ENCODE results near the gene PKD2L2. TPM values are rescaled to one million over a fixed set of nuclear protein-coding genes. Genes with fewer than 3 reads are reported as not detected.
"Not testable (repeated sequence)": the region's sequence is repeated elsewhere in the genome, so short reads cannot be mapped to it uniquely, and the experiment has no call there.

The PKD2L2 gene
- total RNA-seq, 1 donor from 2014 or later = not detected

- no peak for DNase-seq (ENCODE audit: low spot score in 2 of 2, unreplicated experiment in 2 of 2)
- Mint-ChIP-seq H3K4me3 (no peak overlapping the region), H3K9me3 (no peaks in the 10 kb centered on the region), H3K27me3 (ENCODE audit: low read depth) (no peaks in the 10 kb centered on the region), H3K4me1 (peaks cover 4% of the 10 kb centered on the region), H3K27ac (no peak overlapping the region), H3K36me3 (peaks cover 26% of the 10 kb centered on the region)
- TF ChIP-seq, protein P1, sequence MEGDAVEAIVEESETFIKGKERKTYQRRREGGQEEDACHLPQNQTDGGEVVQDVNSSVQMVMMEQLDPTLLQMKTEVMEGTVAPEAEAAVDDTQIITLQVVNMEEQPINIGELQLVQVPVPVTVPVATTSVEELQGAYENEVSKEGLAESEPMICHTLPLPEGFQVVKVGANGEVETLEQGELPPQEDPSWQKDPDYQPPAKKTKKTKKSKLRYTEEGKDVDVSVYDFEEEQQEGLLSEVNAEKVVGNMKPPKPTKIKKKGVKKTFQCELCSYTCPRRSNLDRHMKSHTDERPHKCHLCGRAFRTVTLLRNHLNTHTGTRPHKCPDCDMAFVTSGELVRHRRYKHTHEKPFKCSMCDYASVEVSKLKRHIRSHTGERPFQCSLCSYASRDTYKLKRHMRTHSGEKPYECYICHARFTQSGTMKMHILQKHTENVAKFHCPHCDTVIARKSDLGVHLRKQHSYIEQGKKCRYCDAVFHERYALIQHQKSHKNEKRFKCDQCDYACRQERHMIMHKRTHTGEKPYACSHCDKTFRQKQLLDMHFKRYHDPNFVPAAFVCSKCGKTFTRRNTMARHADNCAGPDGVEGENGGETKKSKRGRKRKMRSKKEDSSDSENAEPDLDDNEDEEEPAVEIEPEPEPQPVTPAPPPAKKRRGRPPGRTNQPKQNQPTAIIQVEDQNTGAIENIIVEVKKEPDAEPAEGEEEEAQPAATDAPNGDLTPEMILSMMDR (IDR thresholded peaks at IDR 0.05; ENCODE audit: unreplicated experiment) = no peak
Measured at GRCh38 chr5:137960819-137961218, 71.6 kb downstream of the PKD2L2 start.

GRCh38 chr5:137970384-137970783, 81.1 kb downstream of the PKD2L2 start:
- Mint-ChIP-seq H3K36me3 (peaks cover 49% of the 10 kb centered on the region), H3K9me3 (peaks cover 20% of the 10 kb centered on the region)
- H3K27me3 Mint-ChIP-seq (ENCODE audit: low read depth); DNase-seq (ENCODE audit: low spot score in 2 of 2, unreplicated experiment in 2 of 2); H3K27ac Mint-ChIP-seq; H3K4me3 Mint-ChIP-seq; H3K4me1 Mint-ChIP-seq: not testable (repeated sequence)

- H3K4me1 Mint-ChIP-seq = peaks cover 14% of the 10 kb centered on the region
- TF ChIP-seq, protein P1 (IDR thresholded peaks at IDR 0.05; ENCODE audit: unreplicated experiment) = no peak
- no peak for DNase-seq (ENCODE audit: low spot score in 2 of 2, unreplicated experiment in 2 of 2)
- peaks cover 15% of the 10 kb centered on the region for H3K9me3 Mint-ChIP-seq
- H3K27ac Mint-ChIP-seq = no peak overlapping the region
- peaks cover 46% of the 10 kb centered on the region for H3K36me3 Mint-ChIP-seq
- H3K27me3 Mint-ChIP-seq (ENCODE audit: low read depth) = no peaks in the 10 kb centered on the region
- H3K4me3 Mint-ChIP-seq = no peak overlapping the region
Measured at GRCh38 chr5:137975208-137975607, 86.0 kb downstream of the PKD2L2 start.

DNA sequence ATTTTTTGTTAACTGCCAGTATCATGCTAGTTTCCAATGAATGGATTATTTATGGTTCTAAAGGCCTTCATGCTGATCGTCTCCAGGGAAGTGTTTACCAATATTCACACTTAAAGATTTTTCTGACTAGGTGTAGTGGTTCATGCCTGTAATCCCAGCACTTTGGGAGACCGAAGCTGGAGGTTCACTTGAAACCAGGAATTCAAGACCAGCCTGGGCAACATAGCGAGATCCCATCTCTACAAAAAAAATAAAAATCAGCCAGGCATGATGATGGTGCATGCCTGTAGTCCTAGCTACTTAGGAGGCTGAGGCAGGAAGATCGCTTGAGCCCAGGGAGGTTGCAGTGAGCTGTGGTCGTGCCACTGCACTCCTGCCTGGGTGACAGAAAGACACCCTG, 100.2 kb downstream of the PKD2L2 start:
- Mint-ChIP-seq H3K4me1 (peaks cover 5% of the 10 kb centered on the region), H3K27ac (no peak overlapping the region), H3K4me3 (no peak overlapping the region), H3K9me3 (no peaks in the 10 kb centered on the region), H3K27me3 (ENCODE audit: low read depth) (no peaks in the 10 kb centered on the region), H3K36me3 (peaks cover 14% of the 10 kb centered on the region)
- TF ChIP-seq, protein P1 (IDR thresholded peaks at IDR 0.05; ENCODE audit: unreplicated experiment) = no peak
- DNase-seq (ENCODE audit: low spot score in 2 of 2, unreplicated experiment in 2 of 2) = no peak

Other genes with a start within 250 kb of the PKD2L2 start
- 12.7 to 16.5 TPM (median 13.1 TPM) in 3 replicates for gene KLHL3, start 153.4 kb upstream of the PKD2L2 start, total RNA-seq
- 68.6 to 71.1 TPM (median 71.0 TPM) in 3 replicates for gene HNRNPA0, start 135.1 kb upstream of the PKD2L2 start, total RNA-seq
- not detected in 3 replicates for gene MYOT, start 21.6 kb upstream of the PKD2L2 start, total RNA-seq
- gene FAM13B, start 143.6 kb downstream of the PKD2L2 start, total RNA-seq = 52.5 to 57.9 TPM (median 56.4 TPM) in 3 replicates
- not detected in 3 replicates for gene WNT8A, start 194.6 kb downstream of the PKD2L2 start, total RNA-seq
- 2.4 to 3.4 TPM (median 2.7 TPM) in 3 replicates for gene NME5, start 250.0 kb downstream of the PKD2L2 start, total RNA-seq

All from mesothelial cell of epicardium (in vitro differentiated cells).